GM12801 (cell line): Measurements from ENCODE around the gene SPACA7.

ENCODE experiments used
- CTCF ChIP-seq: IDR thresholded peaks from one replicate; pipeline ENCODE4 v1.5.1; 2011; ENCODE audit warnings: control low read depth; ENCODE audit not compliant: insufficient read length; ENCODE audit errors: extremely low read depth

Gene SPACA7

GRCh38 chr13:112447761-112448603, 71.8 kb downstream of the SPACA7 start:
- no peak for TF ChIP-seq CTCF

GRCh38 chr13:112448621-112449544, 72.7 kb downstream of the SPACA7 start:
- TF ChIP-seq CTCF, result no peak

- TF ChIP-seq CTCF, result no peak
Measured at GRCh38 chr13:112449545-112449930, 73.4 kb downstream of the SPACA7 start.

- TF ChIP-seq CTCF, result no peak
Measured at GRCh38 chr13:112450118-112450903, 74.2 kb downstream of the SPACA7 start.

- TF ChIP-seq CTCF, result no peak
Measured at GRCh38 chr13:112450904-112451240, 74.7 kb downstream of the SPACA7 start.

GRCh38 chr13:112451512-112452379, 75.6 kb downstream of the SPACA7 start:
- no peak for TF ChIP-seq CTCF
